ENCODE results near the gene ACSS1.

Gene ACSS1

GRCh38 chr20:25051386-25052155, 6.4 kb downstream of the ACSS1 start:
- TF ChIP-seq ZNF70 (CRISPR knock-in tag; IDR thresholded peaks at IDR 0.05) = no peak
- TF ChIP-seq ZFP3 (CRISPR knock-in tag; IDR thresholded peaks at IDR 0.05) = no peak
- TF ChIP-seq ZNF565 (CRISPR knock-in tag; conservative IDR thresholded peaks at IDR 0.05; ENCODE audit: low read depth) = no peak
- no peak for TF ChIP-seq TCF4 (CRISPR knock-in tag; IDR thresholded peaks at IDR 0.05; ENCODE audit: borderline replicate concordance)
- TF ChIP-seq GLIS3 (CRISPR knock-in tag; IDR thresholded peaks at IDR 0.05) = no peak
- no peak for TF ChIP-seq CSDC2 (CRISPR knock-in tag; IDR thresholded peaks at IDR 0.05)
- ATAC-seq = no peak

- ATAC-seq = no peak
- no peak for TF ChIP-seq ZNF565 (CRISPR knock-in tag; conservative IDR thresholded peaks at IDR 0.05; ENCODE audit: low read depth)
- no peak for TF ChIP-seq TOX (CRISPR knock-in tag; IDR thresholded peaks at IDR 0.05; ENCODE audit: borderline replicate concordance)
- no peak for TF ChIP-seq ZNF8 (CRISPR knock-in tag; IDR thresholded peaks at IDR 0.05)
- TF ChIP-seq CSDC2 (CRISPR knock-in tag; IDR thresholded peaks at IDR 0.05) = no peak
- no peak for TF ChIP-seq ESRRG (CRISPR knock-in tag; IDR thresholded peaks at IDR 0.05)
- no peak for TF ChIP-seq ZFP3 (CRISPR knock-in tag; IDR thresholded peaks at IDR 0.05)
- no peak for TF ChIP-seq BACH2 (CRISPR knock-in tag; IDR thresholded peaks at IDR 0.05; ENCODE audit: borderline replicate concordance)
- no peak for TF ChIP-seq ARNTL (CRISPR knock-in tag; IDR thresholded peaks at IDR 0.05; ENCODE audit: borderline replicate concordance, low read depth)
- no peak for TF ChIP-seq SNAI2 (CRISPR knock-in tag; IDR thresholded peaks at IDR 0.05)
Observed at GRCh38 chr20:25050501-25051350, 7.2 kb downstream of the ACSS1 start.

DNA sequence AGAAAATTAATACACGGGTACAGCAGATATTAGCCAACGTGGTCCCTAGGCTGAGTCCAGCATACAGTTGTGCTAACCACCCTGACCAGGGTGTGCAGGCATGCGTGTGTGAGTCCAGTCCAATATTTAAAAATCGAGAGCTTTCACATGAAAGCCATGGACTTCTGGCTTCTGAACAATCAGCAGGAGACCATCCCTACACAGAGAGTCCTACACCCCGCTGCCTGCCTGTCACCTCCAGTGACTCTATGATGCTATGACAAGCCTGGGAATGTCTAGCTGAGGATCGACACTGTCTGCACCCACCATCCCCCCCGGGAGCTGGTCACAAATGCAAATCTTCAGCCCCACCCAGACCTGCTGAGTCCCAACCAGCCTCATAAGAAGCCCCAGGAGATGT, 7.9 kb downstream of the ACSS1 start:
- TF ChIP-seq ZFP30 (CRISPR knock-in tag; IDR thresholded peaks at IDR 0.05) = no peak
- TF ChIP-seq ZNF565 (CRISPR knock-in tag; conservative IDR thresholded peaks at IDR 0.05; ENCODE audit: low read depth) = no peak
- TF ChIP-seq TSHZ2 (CRISPR knock-in tag; IDR thresholded peaks at IDR 0.05) = no peak
- TF ChIP-seq ARNTL (CRISPR knock-in tag; IDR thresholded peaks at IDR 0.05; ENCODE audit: borderline replicate concordance, low read depth) = no peak
- no peak for TF ChIP-seq ZFP3 (CRISPR knock-in tag; IDR thresholded peaks at IDR 0.05)
- TF ChIP-seq PPARA (CRISPR knock-in tag; IDR thresholded peaks at IDR 0.05; ENCODE audit: borderline replicate concordance) = no peak
- TF ChIP-seq ISL1 (CRISPR knock-in tag; IDR thresholded peaks at IDR 0.05) = no peak
- no peak for TF ChIP-seq CSRNP3 (CRISPR knock-in tag; IDR thresholded peaks at IDR 0.05)
- no peak for TF ChIP-seq TCF4 (CRISPR knock-in tag; IDR thresholded peaks at IDR 0.05; ENCODE audit: borderline replicate concordance)
- no peak for TF ChIP-seq ZNF8 (CRISPR knock-in tag; IDR thresholded peaks at IDR 0.05)
- no peak for ATAC-seq

- TF ChIP-seq SNAI2 (CRISPR knock-in tag; IDR thresholded peaks at IDR 0.05) = no peak
- no peak for TF ChIP-seq ISL1 (CRISPR knock-in tag; IDR thresholded peaks at IDR 0.05)
- TF ChIP-seq ZNF8 (CRISPR knock-in tag; IDR thresholded peaks at IDR 0.05) = no peak
- TF ChIP-seq ZFP30 (CRISPR knock-in tag; IDR thresholded peaks at IDR 0.05) = no peak
- no peak for TF ChIP-seq RARB (CRISPR knock-in tag; IDR thresholded peaks at IDR 0.05)
- no peak for TF ChIP-seq CSDC2 (CRISPR knock-in tag; IDR thresholded peaks at IDR 0.05)
- no peak for TF ChIP-seq ZFP3 (CRISPR knock-in tag; IDR thresholded peaks at IDR 0.05)
- no peak for ATAC-seq
Observed at GRCh38 chr20:25049261-25050060, 8.5 kb downstream of the ACSS1 start.

GRCh38 chr20:25048519-25048952, 9.4 kb downstream of the ACSS1 start:
- no peak for ATAC-seq
- TF ChIP-seq GLIS3 (CRISPR knock-in tag; IDR thresholded peaks at IDR 0.05) = no peak

Measured in SK-N-SH treated with all-trans-retinoic acid at 6 μM for 48 hours (cell line).